CD4-positive, alpha-beta T cell treated with Interleukin-1 beta for 1 hour (primary cell): Measurements from ENCODE around the gene AHNAK.

Experiments used
- DNase-seq, 2 donors: peaks; one replicate each; pipeline ENCODE4 v3.0.0-alpha.2; 2020 to 2022

AHNAK gene

DNA sequence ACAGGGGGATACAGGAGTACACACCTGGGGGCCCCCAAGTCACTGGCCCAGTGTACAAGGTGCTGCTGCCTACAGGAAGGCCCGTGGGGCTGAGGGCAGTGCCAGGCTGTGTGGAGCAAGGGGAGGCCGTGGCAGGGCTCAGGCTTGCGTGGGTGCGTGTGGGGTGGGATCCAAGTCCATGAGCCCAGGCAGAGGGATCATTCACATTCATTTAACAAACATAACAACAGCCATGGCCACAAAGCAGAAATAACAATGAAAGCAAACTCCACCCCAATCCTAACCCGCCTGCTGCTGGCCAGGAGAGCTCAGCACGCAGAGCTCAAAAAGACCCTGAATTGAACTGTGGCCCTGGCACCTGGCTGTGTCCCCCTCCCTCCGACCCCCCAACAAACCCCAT is 144.8 kb downstream of the AHNAK start:
- DNase-seq, result no peak

GRCh38 chr11:62401356-62401755 is 145.2 kb downstream of the AHNAK start:
- DNase-seq, result no peak

DNA sequence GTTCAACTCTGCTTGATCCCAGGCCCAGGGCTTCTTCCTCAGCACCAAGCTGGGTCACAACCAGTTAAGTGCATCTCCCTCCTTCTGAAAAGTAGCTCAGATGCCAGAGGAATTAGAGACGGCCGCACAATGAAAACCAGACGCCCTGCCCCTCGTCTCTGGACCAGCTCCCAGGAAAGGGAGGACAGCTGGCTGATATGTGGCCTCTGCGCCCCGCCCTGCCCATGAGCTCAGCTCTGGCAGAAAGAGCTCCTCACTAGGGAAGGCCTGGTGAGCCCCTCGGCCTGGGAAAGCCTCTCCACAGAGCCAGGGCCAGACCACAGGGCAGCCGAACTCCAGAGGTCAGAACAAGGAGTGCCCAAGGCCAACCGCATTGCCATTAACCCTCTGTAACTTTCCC is 145.8 kb downstream of the AHNAK start:
- no peak for DNase-seq

- DNase-seq, result no peak
Measured at GRCh38 chr11:62400281-62400680, 146.3 kb downstream of the AHNAK start.

DNA sequence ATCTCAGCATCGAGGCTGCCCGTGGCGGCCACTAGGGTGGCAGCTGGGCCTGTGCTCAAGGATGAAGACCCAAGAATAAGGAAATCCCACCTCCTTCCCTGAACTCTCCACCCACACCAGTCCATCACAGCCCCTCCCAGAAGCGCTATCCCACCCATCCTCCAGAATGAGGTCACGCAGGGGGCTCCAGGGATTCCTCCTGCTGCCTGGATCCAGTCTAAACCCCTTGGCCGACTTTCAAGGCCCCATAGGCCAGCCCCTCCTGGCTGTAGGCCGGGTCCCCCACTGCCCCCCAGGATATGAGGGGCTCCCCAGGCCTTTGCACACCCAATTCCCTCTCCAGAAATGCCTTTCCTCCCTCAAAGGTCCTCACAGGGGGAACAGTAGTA is 146.7 kb downstream of the AHNAK start:
- DNase-seq, result no peak

DNA sequence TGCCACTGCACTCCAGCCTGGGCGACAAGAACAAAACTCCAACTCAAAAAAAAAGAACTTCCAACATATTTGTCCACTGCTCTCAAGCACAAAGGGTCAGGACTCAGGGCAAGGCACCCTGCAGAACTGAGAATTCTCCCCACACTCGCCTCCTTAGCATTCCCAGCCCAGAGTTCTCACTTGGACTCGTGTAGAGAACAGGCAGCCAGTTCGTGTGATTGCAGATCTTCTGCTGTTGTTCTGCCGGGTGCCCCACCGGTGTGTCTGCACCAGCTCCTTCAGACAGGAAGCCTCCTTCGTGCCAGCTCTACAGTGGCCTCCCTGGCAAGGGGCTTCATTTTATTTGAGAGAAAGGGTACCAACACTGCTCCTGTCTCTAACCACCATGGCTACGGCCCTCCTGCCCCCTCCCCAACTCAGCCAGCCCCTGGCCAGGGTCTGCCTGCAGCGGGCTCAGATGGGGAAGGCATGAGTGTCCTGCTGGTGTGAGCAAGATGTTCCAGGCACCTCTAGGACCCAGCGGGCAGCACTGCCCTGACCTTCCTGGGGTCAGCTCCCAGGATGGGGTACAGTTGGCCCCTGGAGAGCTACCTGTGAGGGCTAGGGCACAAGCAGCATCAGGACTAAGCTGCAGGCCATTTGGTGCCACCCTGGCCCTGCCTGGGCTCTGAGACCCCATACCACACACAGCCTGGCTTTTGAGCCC is 147.3 kb downstream of the AHNAK start:
- DNase-seq, result no peak

DNA sequence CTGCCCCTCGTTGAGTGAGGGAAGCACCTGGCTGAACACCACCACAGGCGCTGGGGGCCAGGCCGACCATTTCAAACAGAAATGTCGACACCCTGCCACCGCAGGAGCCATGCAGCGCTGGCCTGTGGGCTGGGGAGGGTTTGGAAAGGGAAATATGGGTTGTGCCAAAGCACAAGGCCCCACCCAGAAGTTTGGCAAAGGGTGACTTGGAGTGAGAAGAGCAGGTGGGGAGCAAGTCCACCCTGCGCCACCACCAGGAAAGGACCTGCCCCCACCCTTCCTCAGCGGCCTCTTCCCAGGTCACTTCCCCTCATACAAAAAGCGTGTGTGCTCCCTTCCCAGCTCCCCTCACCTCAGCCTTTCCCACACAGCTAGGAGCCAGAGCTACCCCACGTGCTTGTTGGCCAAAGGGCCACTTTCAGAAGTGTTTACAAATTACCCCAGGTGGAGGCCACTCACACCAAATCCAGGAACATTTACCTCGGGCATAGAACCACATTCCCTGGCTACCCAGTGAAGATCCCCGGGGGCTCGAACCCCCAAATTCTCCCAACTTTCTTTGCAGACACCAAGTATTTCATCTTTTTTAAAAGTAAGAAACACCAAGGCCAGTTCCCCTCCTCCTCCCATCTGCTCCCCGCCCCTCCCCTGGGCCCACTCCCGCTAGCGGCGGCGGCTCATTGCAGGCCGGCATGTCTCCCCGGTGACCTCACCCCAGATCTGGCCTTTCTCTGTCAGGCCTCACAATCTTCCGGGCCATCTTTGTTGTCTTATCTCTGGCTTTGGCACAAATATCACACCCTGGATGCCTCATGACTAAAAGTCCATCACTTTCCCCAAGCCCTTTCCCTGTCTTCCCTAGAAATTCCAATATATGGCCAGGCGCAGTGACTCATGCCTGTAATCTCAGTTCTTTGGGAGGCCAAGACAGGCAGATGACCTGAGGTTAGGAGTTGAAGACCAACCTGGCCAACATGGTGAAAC is 148.3 kb downstream of the AHNAK start:
- DNase-seq, result no peak

DNA sequence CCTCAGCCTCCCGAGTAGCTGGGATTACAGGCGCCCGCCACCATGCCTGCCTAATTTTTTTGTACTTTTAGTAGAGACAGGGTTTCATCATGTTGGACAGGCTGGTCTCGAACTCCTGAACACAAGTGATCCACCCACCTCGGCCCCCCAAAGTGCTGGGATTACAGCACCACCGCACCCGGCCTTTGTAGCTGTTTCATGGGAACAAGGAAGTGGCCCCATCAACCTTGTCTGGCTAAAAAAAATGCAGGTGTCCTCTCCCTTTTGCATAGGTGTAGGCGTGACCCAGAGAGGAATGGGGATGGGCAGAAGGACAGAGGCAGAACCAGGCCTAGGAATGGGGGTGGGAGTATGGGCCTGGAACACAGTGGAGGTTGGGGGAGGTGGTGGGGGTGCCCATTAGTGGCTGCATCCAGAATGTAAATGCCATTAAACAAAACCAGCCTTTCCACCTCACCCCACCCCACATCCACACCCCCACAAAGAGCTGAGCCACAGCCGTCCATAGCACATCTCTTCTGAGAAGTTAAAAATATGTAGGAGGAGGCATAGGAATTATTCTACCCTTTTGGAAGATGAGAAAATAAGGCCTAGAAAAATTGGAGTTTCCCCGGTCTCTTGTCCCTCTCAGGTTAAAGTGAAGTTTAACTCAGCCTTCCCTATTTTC is 150.6 kb downstream of the AHNAK start:
- DNase-seq, result no peak

GRCh38 chr11:62394825-62395538 is 151.6 kb downstream of the AHNAK start:
- DNase-seq, result peak; percentile 62 to 73

- DNase-seq, result no peak
Measured at GRCh38 chr11:62393735-62394134, 152.9 kb downstream of the AHNAK start.

GRCh38 chr11:62393061-62393611 is 153.5 kb downstream of the AHNAK start:
- DNase-seq, result peak; percentile 24 to 53

DNA sequence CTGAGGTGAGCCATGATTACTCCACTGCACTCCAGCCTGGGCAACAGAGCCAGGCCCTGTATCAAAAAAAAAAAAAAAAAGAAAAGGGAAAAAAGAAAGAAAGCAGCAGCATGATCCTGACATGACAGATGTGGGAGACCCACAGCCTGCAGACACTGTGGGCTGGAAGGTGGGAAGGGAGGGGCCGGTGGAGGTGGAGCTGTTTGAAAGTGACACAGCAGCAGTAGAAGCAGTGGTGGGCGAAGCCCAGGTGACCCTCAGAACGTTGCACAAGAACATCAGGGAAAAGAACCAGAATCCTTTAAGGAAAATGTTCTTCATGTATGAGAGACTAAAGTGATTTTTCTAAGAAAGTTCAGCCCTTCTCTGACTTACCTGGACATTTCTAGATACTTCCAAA is 154.1 kb downstream of the AHNAK start:
- no peak for DNase-seq

GRCh38 chr11:62391642-62392425 is 154.8 kb downstream of the AHNAK start:
- DNase-seq, result no peak

- DNase-seq, result no peak
Measured at GRCh38 chr11:62390722-62391121, 155.9 kb downstream of the AHNAK start.

- no peak for DNase-seq
Measured at GRCh38 chr11:62390237-62390636, 156.4 kb downstream of the AHNAK start.

DNA sequence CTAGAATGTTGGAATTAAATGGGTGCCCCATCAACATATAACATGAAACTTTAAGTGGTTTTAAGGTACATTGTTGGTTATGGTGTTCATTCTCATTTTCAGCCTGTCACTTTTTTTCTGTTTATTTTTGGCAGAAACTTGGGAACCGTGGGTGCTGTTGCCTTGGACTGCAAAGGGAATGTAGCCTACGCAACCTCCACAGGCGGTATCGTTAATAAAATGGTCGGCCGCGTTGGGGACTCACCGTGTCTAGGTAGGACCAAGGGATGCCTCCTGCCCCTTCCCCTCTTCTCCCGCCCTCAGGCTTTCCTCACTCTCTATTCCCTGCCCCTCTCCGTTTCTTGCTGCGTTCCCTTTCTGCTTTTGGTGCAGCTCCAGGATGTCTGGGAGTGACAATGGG is 157.6 kb downstream of the AHNAK start:
- no peak for DNase-seq

- no peak for DNase-seq
Measured at GRCh38 chr11:62387381-62387780, 159.2 kb downstream of the AHNAK start.

DNA sequence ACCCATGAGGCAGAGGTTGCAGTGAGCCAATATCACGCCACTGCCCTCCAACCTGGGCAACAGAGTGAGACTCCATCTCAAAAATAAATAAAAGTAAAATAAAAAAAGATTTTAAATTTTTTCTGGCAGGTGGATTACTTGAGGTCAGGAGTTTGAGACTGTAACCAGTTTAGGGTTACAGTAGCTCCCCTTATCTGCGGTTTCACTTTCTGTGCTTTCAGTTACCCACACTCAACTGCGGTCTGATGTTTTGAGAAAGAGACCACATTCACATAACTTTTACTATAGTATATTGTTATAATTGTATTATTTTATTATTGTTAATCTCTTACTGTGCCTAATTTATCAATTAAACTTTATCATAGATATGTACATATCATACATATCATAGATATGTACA is 160.5 kb downstream of the AHNAK start:
- peak in 1 of 2 donors; percentile 45 for DNase-seq

DNA sequence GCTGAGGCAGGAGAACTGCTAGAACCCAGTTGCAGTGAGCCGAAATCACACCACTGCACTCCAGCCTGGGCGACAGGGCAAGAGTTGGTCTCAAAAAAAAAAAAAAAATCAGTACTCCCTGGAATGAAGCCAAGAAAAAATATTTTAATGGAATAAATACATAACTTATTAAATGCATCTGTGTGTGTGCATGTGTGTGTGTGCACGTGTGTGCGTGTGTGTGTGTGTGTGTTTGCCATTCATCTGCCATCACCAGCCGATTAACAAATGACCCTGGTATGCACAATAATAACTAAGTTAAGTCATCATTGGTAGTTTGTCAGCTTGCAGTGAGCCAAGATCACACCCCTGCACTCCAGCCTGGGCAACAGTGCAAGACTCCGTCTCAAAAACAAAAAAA is 162.8 kb downstream of the AHNAK start:
- no peak for DNase-seq
